Measurements from ENCODE around the gene CXCL16. TPM values are rescaled to one million over a fixed set of nuclear protein-coding genes. Genes with fewer than 3 reads are reported as not detected.
A peak's percentile ranks its signal among the peaks of the same experiment; 100 is the strongest.

Gene CXCL16
- total RNA-seq, 1 donor from 2014 or later = 3.5 TPM

- H3K4me3 Mint-ChIP-seq = no peak overlapping the region
- no peak for ATAC-seq (ENCODE audit: low read depth)
- CTCF ChIA-PET = interaction anchor here (1.0 kb wide), 1 partner anchor 69 kb away, joined by 3 read pairs; no protein-coding TSS in a partner anchor
Measured at GRCh38 chr17:4720787-4721186, 18.9 kb downstream of the CXCL16 start.

DNA sequence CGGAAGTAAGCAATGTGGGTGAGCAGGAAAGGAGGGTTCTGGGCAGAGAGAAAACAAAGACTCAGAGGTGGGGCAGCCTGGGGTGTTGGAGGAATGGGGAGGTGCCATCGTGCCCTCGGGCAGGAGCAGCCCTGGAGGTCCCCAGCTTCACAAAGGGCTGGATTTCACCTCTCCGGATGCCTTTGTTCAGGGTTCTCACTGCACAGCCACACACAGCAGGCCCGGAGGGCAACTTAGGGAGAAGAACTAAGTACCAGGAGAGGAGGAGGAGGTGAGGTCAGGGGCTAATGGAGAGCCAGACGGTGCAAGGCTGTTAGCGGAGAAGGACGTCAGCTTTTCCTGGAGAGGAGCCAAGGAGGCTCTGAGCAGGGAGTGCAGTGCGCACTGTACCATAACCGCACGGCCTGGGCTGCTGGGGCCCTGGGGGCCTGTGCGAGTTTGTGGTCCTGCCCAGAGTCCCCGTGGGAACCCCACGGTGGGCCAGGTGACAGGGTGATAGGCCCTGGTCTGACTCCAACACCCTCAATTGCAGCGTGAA, 20.0 kb downstream of the CXCL16 start:
- Mint-ChIP-seq H3K27ac (no peak overlapping the region), H3K4me1 (peaks cover 11% of the 10 kb centered on the region), H3K9me3 (no peaks in the 10 kb centered on the region), H3K27me3 (no peaks in the 10 kb centered on the region), H3K36me3 (ENCODE audit: low read depth) (peaks cover 51% of the 10 kb centered on the region), H3K4me3 (no peak overlapping the region)
- ChIA-PET POLR2A (no interaction called here), CTCF (no interaction called here)
- no peak for ATAC-seq (ENCODE audit: low read depth)
- no peak for DNase-seq
- TF ChIP-seq, protein P1, sequence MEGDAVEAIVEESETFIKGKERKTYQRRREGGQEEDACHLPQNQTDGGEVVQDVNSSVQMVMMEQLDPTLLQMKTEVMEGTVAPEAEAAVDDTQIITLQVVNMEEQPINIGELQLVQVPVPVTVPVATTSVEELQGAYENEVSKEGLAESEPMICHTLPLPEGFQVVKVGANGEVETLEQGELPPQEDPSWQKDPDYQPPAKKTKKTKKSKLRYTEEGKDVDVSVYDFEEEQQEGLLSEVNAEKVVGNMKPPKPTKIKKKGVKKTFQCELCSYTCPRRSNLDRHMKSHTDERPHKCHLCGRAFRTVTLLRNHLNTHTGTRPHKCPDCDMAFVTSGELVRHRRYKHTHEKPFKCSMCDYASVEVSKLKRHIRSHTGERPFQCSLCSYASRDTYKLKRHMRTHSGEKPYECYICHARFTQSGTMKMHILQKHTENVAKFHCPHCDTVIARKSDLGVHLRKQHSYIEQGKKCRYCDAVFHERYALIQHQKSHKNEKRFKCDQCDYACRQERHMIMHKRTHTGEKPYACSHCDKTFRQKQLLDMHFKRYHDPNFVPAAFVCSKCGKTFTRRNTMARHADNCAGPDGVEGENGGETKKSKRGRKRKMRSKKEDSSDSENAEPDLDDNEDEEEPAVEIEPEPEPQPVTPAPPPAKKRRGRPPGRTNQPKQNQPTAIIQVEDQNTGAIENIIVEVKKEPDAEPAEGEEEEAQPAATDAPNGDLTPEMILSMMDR (IDR thresholded peaks at IDR 0.05) = no peak
- intact Hi-C loops (cut with micrococcal nuclease) = no loop called here

More at GRCh38 chr17:4720787-4721186, 18.9 kb downstream of the CXCL16 start:
- Mint-ChIP-seq H3K27me3 (no peaks in the 10 kb centered on the region), H3K27ac (peak overlapping the region; percentile 21), H3K9me3 (no peaks in the 10 kb centered on the region), H3K4me1 (peaks cover 3% of the 10 kb centered on the region), H3K36me3 (ENCODE audit: low read depth) (peaks cover 49% of the 10 kb centered on the region)
- POLR2A ChIA-PET = no interaction called here
- intact Hi-C loops (cut with micrococcal nuclease) = no loop called here
- DNase-seq = no peak
- TF ChIP-seq, protein P1 (IDR thresholded peaks at IDR 0.05) = no peak

- peaks cover 51% of the 10 kb centered on the region for H3K36me3 Mint-ChIP-seq (ENCODE audit: low read depth)
- DNase-seq = no peak
- ChIA-PET CTCF (no interaction called here), POLR2A (no interaction called here)
- peaks cover 15% of the 10 kb centered on the region for H3K4me1 Mint-ChIP-seq
- TF ChIP-seq, protein P1 (IDR thresholded peaks at IDR 0.05) = no peak
- no peak for ATAC-seq (ENCODE audit: low read depth)
- H3K9me3 Mint-ChIP-seq = no peaks in the 10 kb centered on the region
- intact Hi-C loops (cut with micrococcal nuclease) = no loop called here
- no peaks in the 10 kb centered on the region for H3K27me3 Mint-ChIP-seq
- H3K4me3 Mint-ChIP-seq = no peak overlapping the region
- H3K27ac Mint-ChIP-seq = no peak overlapping the region
Measured at GRCh38 chr17:4719146-4719545, 20.6 kb downstream of the CXCL16 start.

DNA sequence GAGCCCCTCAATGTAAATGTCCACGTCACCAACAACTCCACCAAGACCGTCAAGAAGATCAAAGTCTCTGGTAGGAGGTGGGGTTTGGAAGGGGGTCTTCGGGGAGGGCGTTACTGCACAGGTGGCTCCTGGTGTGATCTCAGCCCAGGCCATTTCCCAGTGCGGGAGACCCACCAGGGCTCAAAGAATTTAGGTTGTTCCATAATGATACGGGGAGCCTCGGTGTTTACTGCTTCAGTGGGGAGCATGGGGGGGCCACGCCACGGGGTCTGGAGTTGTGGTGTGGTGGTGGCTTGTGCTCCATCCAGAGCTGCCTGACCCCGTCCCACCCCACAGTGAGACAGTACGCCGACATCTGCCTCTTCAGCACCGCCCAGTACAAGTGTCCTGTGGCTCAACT, 21.5 kb downstream of the CXCL16 start:
- no peaks in the 10 kb centered on the region for H3K9me3 Mint-ChIP-seq
- H3K27me3 Mint-ChIP-seq = no peaks in the 10 kb centered on the region
- TF ChIP-seq, protein P1 (IDR thresholded peaks at IDR 0.05) = no peak
- DNase-seq (no peak), ATAC-seq (ENCODE audit: low read depth) (no peak)
- H3K4me3 Mint-ChIP-seq = no peak overlapping the region
- peaks cover 51% of the 10 kb centered on the region for H3K36me3 Mint-ChIP-seq (ENCODE audit: low read depth)
- no peak overlapping the region for H3K27ac Mint-ChIP-seq
- peaks cover 21% of the 10 kb centered on the region for H3K4me1 Mint-ChIP-seq
- ChIA-PET POLR2A (no interaction called here), CTCF (no interaction called here)
- intact Hi-C loops (cut with micrococcal nuclease) = no loop called here

GRCh38 chr17:4717791-4718190, 21.9 kb downstream of the CXCL16 start:
- H3K9me3 Mint-ChIP-seq = no peaks in the 10 kb centered on the region
- DNase-seq = no peak
- TF ChIP-seq, protein P1 (IDR thresholded peaks at IDR 0.05) = no peak
- peaks cover 21% of the 10 kb centered on the region for H3K4me1 Mint-ChIP-seq
- CTCF ChIA-PET = no interaction called here
- POLR2A ChIA-PET = no interaction called here
- no peak overlapping the region for H3K27ac Mint-ChIP-seq
- intact Hi-C loops (cut with micrococcal nuclease) = no loop called here
- ATAC-seq (ENCODE audit: low read depth) = no peak
- H3K27me3 Mint-ChIP-seq = no peaks in the 10 kb centered on the region
- H3K4me3 Mint-ChIP-seq = no peak overlapping the region
- H3K36me3 Mint-ChIP-seq (ENCODE audit: low read depth) = peaks cover 51% of the 10 kb centered on the region
